HG03575 (cell line): Measurements from ENCODE around the gene DNTTIP2.

ENCODE experiments used
- ATAC-seq: cut with Tn5 transposase; IDR thresholded peaks from one replicate; pipeline ENCODE4 v1.9.1; 2021; ENCODE audit not compliant: unreplicated experiment, insufficient number of reproducible peaks, low FRiP score; ENCODE audit errors: extremely low read depth

DNTTIP2 gene

DNA sequence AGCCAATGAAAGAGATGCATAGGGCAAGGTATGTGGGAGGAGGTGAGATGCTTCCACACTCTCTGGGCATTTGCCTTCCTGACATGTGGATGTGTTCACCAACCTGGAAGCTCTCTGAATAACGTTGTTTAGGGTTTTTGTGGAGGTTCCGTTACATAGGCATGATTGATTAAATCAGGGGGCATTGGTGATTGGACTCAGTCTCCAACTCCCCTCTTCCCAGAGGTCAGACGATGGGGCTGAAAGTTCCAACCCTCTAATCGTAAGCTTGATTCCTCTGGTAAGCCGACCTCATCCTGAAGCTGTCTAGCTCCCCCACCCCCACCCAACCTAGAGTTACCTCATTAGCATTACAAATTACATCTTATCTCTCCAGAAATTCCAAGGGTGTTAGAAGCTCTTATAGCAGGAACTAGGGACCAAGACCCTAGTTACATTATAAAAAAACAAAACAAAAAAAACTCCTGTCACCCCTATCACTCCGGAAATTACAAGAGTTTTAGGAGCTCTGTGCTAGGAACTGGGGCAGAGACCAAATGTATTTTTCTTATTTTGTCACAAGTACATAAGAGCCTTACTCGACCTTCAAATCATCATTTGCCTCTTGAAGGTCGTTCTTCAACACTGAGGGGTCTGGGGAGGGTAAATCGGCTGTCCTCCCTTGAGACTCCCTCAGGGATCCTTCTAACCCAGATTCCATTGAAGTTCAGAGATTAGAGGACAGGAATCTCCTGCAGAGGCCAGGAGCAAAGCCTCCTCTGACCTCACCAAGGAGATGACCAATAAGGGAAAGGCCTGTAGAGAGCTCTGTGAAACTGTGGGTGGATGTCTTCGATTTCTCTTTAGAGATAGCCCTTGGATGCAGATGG, 58.2 kb downstream of the DNTTIP2 start:
- no peak for ATAC-seq

- no peak for ATAC-seq
Observed at GRCh38 chr1:93818570-93818959, 60.4 kb downstream of the DNTTIP2 start.

GRCh38 chr1:93817819-93818569, 61.0 kb downstream of the DNTTIP2 start:
- no peak for ATAC-seq

DNA sequence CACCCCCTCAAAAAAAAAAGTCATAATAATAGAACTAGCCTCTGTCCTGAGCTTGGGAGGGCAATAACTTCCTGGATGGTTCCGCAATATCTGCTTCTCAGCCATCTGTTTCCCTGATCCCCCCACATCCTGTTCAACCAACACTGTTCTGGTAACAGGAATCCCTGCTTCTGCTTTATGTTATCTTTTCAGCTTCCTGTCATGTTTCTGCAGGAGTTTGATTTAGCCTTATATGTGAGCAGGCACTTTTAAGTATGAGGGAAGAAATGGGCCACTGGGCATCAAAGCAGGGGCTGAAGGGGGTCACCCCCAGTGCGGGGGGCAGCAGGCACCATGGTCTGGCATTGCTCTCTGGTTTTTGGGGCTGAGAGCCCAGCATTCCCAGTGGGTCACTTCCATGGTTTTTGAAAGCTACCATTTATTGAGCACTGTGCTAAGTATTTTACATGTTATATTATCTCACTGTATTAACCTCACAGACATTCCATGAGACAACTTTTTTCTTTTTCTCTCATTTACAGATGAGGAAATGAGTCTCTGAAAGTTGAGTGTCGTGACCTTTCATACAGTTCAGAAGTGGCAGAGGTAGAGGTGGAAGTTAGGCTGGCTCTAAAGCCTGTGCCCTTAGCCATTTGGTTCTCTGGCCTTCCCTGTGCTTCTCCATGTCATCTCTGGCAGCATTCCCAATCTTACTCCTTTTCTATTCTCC, 61.9 kb downstream of the DNTTIP2 start:
- ATAC-seq: no peak
